Jurkat, Clone E6-1 (cell line): ENCODE measurements around the gene DCDC1.

Experiments used
- DNase-seq: peaks from one replicate; pipeline ENCODE4 v3.0.0-alpha.2; 2011; ENCODE audit warnings: low read depth, low spot score
- H3K4me3 ChIP-seq: 2 replicates; pipeline ENCODE4 v1.5.1; 2011; ENCODE audit warnings: mild to moderate bottlenecking, low read length, control low read depth, moderate library complexity

The DCDC1 gene

GRCh38 chr11:30825723-30826122 is 543.8 kb downstream of the DCDC1 start:
- H3K4me3 ChIP-seq = peak overlapping the region; percentile 4; the same call in 1 of the 2 replicates
- peak; percentile 97 for DNase-seq

- DNase-seq = no peak
- H3K4me3 ChIP-seq = no peak overlapping the region
These were observed 546.4 kb downstream of the DCDC1 start for GRCh38 chr11:30823119-30823518.

GRCh38 chr11:30821438-30821965 is 548.0 kb downstream of the DCDC1 start:
- no peak overlapping the region for H3K4me3 ChIP-seq
- DNase-seq = no peak

GRCh38 chr11:30818721-30819120 is 550.8 kb downstream of the DCDC1 start:
- no peak for DNase-seq
- H3K4me3 ChIP-seq = no peak overlapping the region

GRCh38 chr11:30816959-30817880 is 552.3 kb downstream of the DCDC1 start:
- DNase-seq = no peak
- H3K4me3 ChIP-seq = no peak overlapping the region

GRCh38 chr11:30815619-30816018 is 553.9 kb downstream of the DCDC1 start:
- DNase-seq = no peak
- no peak overlapping the region for H3K4me3 ChIP-seq

GRCh38 chr11:30814737-30815136 is 554.8 kb downstream of the DCDC1 start:
- H3K4me3 ChIP-seq = no peak overlapping the region
- DNase-seq = no peak
